SK-N-SH treated with all-trans-retinoic acid at 6 μM for 48 hours (cell line): ENCODE results near the gene GNG11.

Source experiments
- ATAC-seq: fragments of 200-7000 bp; cut with Tn5 transposase; 3 replicates; pipeline ENCODE4 v1.9.1; 2020; ENCODE audit warnings: mild to moderate bottlenecking, moderate library complexity
- BACH2 ChIP-seq: fragments of 250-450 bp; sonication (Bioruptor Pico); IDR thresholded peaks from 2 replicates; pipeline ENCODE4 v1.9.0; 2021; ENCODE audit warnings: mild to moderate bottlenecking, borderline replicate concordance
- CSDC2 ChIP-seq: fragments of 250-450 bp; sonication (Bioruptor Pico); IDR thresholded peaks from 2 replicates; pipeline ENCODE4 v1.5.0; 2020; ENCODE audit warnings: mild to moderate bottlenecking, moderate library complexity
- GLIS3 ChIP-seq: fragments of 250-450 bp; sonication (Bioruptor Pico); IDR thresholded peaks from 2 replicates; pipeline ENCODE4 v1.5.0; 2020; ENCODE audit warnings: mild to moderate bottlenecking, moderate library complexity
- ISL1 ChIP-seq: fragments of 250-450 bp; sonication (Bioruptor Pico); IDR thresholded peaks from 2 replicates; pipeline ENCODE4 v2.1.2; 2022; ENCODE audit warnings: mild to moderate bottlenecking, moderate library complexity
- OSR1 ChIP-seq: fragments of 250-450 bp; sonication (Bioruptor Pico); IDR thresholded peaks from 2 replicates; pipeline ENCODE4 v1.8.0; 2022; ENCODE audit warnings: moderate library complexity, mild to moderate bottlenecking, inconsistent platforms
- RARB ChIP-seq: fragments of 250-450 bp; sonication (Bioruptor Pico); IDR thresholded peaks from 2 replicates; pipeline ENCODE4 v1.8.0; 2021; ENCODE audit warnings: mild to moderate bottlenecking, moderate library complexity
- SNAI2 ChIP-seq: fragments of 250-450 bp; sonication (Bioruptor Pico); IDR thresholded peaks from 2 replicates; pipeline ENCODE4 v1.5.0; 2020; ENCODE audit warnings: mild to moderate bottlenecking, moderate library complexity
- TCF4 ChIP-seq: fragments of 250-450 bp; sonication (Bioruptor Pico); IDR thresholded peaks from 2 replicates; pipeline ENCODE4 v1.8.0; 2021; ENCODE audit warnings: mild to moderate bottlenecking, moderate library complexity, borderline replicate concordance
- TOX ChIP-seq: fragments of 250-450 bp; sonication (Bioruptor Pico); IDR thresholded peaks from 2 replicates; pipeline ENCODE4 v1.8.0; 2021; ENCODE audit warnings: mild to moderate bottlenecking, moderate library complexity, borderline replicate concordance
- ZC3H10 ChIP-seq: fragments of 250-450 bp; sonication (Bioruptor Pico); IDR thresholded peaks from 2 replicates; pipeline ENCODE4 v1.5.1; 2021; ENCODE audit warnings: mild to moderate bottlenecking, moderate library complexity
- ZFP3 ChIP-seq: fragments of 250-450 bp; sonication (Bioruptor Pico); IDR thresholded peaks from 2 replicates; pipeline ENCODE4 v1.5.0; 2020; ENCODE audit warnings: mild to moderate bottlenecking, moderate library complexity
- ZFP30 ChIP-seq: fragments of 450-650 bp; formaldehyde crosslinking; IDR thresholded peaks from 2 replicates; pipeline ENCODE4 v1.5.0; 2022; ENCODE audit warnings: mild to moderate bottlenecking, moderate library complexity
- ZNF565 ChIP-seq: fragments of 450-650 bp; formaldehyde crosslinking; conservative IDR thresholded peaks from 2 replicates; pipeline ENCODE4 v1.5.0; 2020; ENCODE audit warnings: low read depth, mild to moderate bottlenecking, moderate library complexity
- TF ChIP-seq, protein P1 (sequence below): fragments of 250-450 bp; sonication (Bioruptor Pico); IDR thresholded peaks from 2 replicates; pipeline ENCODE4 v1.8.0; 2020; ENCODE audit warnings: mild to moderate bottlenecking, moderate library complexity, borderline replicate concordance
- TF ChIP-seq, protein P2 (sequence below): fragments of 250-450 bp; sonication (Bioruptor Pico); IDR thresholded peaks from 2 replicates; pipeline ENCODE4 v1.5.0; 2020; ENCODE audit warnings: mild to moderate bottlenecking, moderate library complexity
- TF ChIP-seq, protein P3 (sequence below): fragments of 250-450 bp; sonication (Bioruptor Pico); IDR thresholded peaks from 2 replicates; pipeline ENCODE4 v1.5.1; 2021; ENCODE audit warnings: mild to moderate bottlenecking, moderate library complexity
- TF ChIP-seq, protein P4 (sequence below): fragments of 250-450 bp; sonication (Bioruptor Pico); IDR thresholded peaks from 2 replicates; pipeline ENCODE4 v1.5.1; 2020; ENCODE audit warnings: low read depth, mild to moderate bottlenecking, moderate library complexity
- TF ChIP-seq, protein P5 (sequence below): fragments of 250-450 bp; sonication (Bioruptor Pico); IDR thresholded peaks from 2 replicates; pipeline ENCODE4 v1.8.0; 2021; ENCODE audit warnings: low read depth, mild to moderate bottlenecking, moderate library complexity, borderline replicate concordance

The GNG11 gene

DNA sequence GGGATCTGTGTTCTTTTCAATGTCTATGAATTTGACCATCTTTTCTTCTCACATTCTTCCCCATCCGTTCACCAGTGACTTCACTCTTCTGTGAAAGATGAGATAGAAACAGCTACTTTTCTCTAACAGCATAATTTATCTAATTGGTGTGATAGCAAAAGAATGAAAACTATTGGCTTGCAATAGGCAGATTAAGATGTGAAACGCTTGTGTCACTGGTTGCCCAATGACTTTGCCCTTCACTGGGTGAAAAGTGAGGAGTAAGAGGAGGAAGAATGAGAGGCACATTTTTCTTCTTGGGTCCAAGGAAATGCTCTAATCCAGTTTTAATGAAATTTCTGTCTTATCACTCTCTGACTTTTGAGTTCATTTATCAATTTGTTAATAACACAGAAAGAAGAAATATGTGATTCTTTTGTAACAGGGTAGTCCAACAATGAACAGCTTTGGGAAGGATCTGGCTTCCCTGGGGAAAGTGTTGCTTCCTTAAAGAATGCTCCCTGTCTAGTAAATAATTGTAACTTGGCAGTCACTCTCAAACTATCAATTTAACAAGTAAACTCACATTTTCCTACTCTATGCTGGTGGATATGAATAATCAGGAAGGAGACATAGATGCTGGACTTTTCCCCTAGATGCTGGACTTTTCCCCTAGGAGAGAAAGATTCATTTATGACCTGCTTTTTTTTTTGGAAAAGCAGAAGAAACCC lies 47.5 kb downstream of the GNG11 start:
- no peak for TF ChIP-seq CSDC2 (CRISPR knock-in tag)
- no peak for TF ChIP-seq GLIS3 (CRISPR knock-in tag)
- TF ChIP-seq, protein P1, sequence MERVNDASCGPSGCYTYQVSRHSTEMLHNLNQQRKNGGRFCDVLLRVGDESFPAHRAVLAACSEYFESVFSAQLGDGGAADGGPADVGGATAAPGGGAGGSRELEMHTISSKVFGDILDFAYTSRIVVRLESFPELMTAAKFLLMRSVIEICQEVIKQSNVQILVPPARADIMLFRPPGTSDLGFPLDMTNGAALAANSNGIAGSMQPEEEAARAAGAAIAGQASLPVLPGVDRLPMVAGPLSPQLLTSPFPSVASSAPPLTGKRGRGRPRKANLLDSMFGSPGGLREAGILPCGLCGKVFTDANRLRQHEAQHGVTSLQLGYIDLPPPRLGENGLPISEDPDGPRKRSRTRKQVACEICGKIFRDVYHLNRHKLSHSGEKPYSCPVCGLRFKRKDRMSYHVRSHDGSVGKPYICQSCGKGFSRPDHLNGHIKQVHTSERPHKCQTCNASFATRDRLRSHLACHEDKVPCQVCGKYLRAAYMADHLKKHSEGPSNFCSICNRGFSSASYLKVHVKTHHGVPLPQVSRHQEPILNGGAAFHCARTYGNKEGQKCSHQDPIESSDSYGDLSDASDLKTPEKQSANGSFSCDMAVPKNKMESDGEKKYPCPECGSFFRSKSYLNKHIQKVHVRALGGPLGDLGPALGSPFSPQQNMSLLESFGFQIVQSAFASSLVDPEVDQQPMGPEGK (CRISPR knock-in tag): no peak
- TF ChIP-seq ZC3H10 (CRISPR knock-in tag): no peak
- TF ChIP-seq OSR1: no peak
- TF ChIP-seq ZFP3 (CRISPR knock-in tag): no peak
- TF ChIP-seq, protein P2, sequence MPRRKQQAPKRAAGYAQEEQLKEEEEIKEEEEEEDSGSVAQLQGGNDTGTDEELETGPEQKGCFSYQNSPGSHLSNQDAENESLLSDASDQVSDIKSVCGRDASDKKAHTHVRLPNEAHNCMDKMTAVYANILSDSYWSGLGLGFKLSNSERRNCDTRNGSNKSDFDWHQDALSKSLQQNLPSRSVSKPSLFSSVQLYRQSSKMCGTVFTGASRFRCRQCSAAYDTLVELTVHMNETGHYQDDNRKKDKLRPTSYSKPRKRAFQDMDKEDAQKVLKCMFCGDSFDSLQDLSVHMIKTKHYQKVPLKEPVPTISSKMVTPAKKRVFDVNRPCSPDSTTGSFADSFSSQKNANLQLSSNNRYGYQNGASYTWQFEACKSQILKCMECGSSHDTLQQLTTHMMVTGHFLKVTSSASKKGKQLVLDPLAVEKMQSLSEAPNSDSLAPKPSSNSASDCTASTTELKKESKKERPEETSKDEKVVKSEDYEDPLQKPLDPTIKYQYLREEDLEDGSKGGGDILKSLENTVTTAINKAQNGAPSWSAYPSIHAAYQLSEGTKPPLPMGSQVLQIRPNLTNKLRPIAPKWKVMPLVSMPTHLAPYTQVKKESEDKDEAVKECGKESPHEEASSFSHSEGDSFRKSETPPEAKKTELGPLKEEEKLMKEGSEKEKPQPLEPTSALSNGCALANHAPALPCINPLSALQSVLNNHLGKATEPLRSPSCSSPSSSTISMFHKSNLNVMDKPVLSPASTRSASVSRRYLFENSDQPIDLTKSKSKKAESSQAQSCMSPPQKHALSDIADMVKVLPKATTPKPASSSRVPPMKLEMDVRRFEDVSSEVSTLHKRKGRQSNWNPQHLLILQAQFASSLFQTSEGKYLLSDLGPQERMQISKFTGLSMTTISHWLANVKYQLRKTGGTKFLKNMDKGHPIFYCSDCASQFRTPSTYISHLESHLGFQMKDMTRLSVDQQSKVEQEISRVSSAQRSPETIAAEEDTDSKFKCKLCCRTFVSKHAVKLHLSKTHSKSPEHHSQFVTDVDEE: no peak
- no peak for TF ChIP-seq ZFP30
- TF ChIP-seq BACH2: no peak
- TF ChIP-seq SNAI2: no peak
- TF ChIP-seq, protein P3, sequence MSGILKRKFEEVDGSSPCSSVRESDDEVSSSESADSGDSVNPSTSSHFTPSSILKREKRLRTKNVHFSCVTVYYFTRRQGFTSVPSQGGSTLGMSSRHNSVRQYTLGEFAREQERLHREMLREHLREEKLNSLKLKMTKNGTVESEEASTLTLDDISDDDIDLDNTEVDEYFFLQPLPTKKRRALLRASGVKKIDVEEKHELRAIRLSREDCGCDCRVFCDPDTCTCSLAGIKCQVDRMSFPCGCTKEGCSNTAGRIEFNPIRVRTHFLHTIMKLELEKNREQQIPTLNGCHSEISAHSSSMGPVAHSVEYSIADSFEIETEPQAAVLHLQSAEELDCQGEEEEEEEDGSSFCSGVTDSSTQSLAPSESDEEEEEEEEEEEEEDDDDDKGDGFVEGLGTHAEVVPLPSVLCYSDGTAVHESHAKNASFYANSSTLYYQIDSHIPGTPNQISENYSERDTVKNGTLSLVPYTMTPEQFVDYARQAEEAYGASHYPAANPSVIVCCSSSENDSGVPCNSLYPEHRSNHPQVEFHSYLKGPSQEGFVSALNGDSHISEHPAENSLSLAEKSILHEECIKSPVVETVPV (CRISPR knock-in tag): no peak
- TF ChIP-seq, protein P4, sequence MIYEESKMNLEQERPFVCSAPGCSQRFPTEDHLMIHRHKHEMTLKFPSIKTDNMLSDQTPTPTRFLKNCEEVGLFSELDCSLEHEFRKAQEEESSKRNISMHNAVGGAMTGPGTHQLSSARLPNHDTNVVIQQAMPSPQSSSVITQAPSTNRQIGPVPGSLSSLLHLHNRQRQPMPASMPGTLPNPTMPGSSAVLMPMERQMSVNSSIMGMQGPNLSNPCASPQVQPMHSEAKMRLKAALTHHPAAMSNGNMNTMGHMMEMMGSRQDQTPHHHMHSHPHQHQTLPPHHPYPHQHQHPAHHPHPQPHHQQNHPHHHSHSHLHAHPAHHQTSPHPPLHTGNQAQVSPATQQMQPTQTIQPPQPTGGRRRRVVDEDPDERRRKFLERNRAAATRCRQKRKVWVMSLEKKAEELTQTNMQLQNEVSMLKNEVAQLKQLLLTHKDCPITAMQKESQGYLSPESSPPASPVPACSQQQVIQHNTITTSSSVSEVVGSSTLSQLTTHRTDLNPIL: no peak
- TF ChIP-seq RARB: no peak
- no peak for ATAC-seq

DNA sequence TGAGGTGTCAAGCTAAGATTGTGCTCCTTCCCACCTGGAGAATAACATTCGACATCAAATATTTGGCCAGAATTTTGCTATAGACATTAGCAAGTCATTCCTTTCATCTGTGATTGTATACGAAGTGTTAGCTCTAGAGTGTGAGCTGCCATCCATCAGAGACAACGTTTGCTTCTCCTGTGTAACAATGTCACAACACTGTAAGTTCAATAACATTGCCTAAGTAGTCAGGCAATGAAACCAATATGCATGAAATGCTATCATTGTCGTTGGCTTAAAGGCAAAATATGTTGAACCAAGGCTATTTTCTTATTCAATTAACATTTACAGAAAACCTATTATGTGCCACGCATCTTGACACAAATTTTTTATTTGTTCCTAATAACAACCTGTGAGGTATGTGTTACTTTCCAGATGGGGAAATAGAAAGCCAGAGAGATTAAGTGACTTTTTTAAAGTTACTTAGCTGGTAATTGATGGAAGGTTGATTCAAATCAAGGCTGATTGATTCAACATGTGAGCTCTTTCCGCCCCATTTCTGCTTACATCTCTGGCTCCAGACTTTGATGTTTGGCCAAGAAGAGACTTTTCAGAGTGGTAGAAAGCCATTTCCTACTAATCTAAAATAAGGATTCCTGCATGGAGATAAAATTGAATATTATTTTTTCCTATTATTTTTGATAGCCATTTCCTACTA lies 50.6 kb downstream of the GNG11 start:
- peak; percentile 74 for ATAC-seq
- TF ChIP-seq, protein P2: peak; percentile 96
- TF ChIP-seq TOX (CRISPR knock-in tag): no peak
- TF ChIP-seq, protein P4: 0 out of 2 replicates have a peak, but pooled peaks have one; percentile 25
- peak; percentile 97 for TF ChIP-seq TCF4 (CRISPR knock-in tag)
- TF ChIP-seq, protein P3 (CRISPR knock-in tag): peak; percentile 82; the same call in 1 of the 2 replicates
- no peak for TF ChIP-seq ZNF565 (CRISPR knock-in tag)
- peak; percentile 73 for TF ChIP-seq ISL1 (CRISPR knock-in tag)
- no peak for TF ChIP-seq ZFP3 (CRISPR knock-in tag)
- TF ChIP-seq, protein P5, sequence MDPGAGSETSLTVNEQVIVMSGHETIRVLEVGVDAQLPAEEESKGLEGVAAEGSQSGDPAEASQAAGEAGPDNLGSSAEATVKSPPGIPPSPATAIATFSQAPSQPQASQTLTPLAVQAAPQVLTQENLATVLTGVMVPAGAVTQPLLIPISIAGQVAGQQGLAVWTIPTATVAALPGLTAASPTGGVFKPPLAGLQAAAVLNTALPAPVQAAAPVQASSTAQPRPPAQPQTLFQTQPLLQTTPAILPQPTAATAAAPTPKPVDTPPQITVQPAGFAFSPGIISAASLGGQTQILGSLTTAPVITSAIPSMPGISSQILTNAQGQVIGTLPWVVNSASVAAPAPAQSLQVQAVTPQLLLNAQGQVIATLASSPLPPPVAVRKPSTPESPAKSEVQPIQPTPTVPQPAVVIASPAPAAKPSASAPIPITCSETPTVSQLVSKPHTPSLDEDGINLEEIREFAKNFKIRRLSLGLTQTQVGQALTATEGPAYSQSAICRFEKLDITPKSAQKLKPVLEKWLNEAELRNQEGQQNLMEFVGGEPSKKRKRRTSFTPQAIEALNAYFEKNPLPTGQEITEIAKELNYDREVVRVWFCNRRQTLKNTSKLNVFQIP (CRISPR knock-in tag): no peak
- TF ChIP-seq SNAI2: 0 out of 2 replicates have a peak, but pooled peaks have one; percentile 58
